GM10847 (cell line): Measurements from ENCODE around the gene KAT2B.

Source experiments
- POLR2A ChIP-seq: IDR thresholded peaks from 2 replicates; pipeline ENCODE4 v1.6.1; 2011; ENCODE audit not compliant: insufficient read length; ENCODE audit errors: extremely low read depth

Gene KAT2B

DNA sequence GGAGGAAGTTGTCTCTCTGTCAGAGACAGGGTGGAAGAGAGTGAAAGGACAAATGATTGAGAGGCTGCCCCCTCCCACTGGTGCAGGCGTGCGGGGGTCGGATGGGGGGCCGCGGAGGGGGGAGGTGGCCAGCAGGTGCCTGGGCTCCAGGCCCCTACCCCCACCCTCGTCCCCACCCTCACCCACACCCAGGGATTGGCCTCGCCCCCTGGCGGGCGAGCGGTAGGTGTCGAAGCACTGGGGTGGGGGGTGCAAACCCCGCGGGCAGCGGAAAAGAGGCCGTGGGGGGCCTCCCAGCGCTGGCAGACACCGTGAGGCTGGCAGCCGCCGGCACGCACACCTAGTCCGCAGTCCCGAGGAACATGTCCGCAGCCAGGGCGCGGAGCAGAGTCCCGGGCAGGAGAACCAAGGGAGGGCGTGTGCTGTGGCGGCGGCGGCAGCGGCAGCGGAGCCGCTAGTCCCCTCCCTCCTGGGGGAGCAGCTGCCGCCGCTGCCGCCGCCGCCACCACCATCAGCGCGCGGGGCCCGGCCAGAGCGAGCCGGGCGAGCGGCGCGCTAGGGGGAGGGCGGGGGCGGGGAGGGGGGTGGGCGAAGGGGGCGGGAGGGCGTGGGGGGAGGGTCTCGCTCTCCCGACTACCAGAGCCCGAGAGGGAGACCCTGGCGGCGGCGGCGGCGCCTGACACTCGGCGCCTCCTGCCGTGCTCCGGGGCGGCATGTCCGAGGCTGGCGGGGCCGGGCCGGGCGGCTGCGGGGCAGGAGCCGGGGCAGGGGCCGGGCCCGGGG, at the start of gene KAT2B:
Gene KAT2B (plus strand): TSS at position 682 of the 783 bp plus-strand sequence. CDS start 32 bp downstream, at position 714.
- no peak for TF ChIP-seq POLR2A

DNA sequence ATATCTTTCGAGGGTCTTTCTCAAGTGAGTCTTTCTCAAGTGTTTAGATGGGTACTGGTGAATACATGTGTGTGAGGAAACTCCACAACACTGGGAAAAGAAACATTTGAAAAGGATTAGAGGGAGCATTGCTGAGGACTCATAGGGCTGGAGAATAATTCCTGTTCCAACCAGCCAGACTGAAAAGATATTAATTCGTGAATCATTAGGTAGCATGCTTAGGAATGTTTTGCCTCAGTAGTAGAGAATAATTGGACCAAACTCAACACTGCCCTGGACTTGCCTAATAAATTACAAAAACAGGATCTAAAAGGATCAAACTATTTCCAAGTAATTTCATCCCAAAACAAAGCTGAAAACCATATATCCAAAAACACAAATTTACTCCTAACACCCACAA, 45.5 kb upstream of the KAT2B start:
- no peak for TF ChIP-seq POLR2A

DNA sequence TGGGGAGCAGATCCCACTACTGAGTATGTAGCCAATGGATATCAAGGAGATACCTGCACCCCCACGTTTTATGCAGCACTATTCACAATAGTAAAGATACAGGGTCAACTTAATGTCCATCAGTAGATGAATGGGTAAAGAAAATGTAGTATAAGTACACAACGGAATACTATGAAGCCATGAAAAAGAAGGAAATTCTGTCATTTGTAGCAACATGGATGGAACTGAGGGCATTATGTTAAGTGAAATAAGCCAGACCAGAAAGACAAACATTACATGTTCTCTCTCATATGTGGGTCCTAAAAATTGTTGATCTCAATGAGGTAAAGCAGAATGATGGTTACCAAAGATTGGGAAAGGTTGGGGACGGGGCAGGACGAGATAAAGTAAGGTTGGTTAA, 42.7 kb upstream of the KAT2B start:
- TF ChIP-seq POLR2A, result no peak

DNA sequence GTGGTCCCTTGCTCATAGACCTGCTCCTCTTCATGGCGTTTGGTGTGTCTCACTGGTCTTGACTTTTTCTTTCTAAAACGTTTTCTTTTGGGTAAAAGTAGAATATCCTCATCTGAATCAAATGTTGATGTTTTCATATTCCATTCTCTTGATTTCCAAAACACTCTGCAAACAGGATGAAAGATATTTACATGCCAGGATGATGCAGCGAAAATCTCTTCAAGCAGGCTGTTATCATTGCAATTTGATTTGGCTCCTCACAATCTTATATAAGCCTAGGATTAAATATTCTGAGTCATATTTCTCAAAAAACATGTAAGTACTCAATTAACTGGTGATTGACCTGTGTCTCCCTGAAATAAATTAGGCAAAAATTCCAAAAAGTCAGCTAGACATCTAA, 38.3 kb upstream of the KAT2B start:
- TF ChIP-seq POLR2A, result no peak

DNA sequence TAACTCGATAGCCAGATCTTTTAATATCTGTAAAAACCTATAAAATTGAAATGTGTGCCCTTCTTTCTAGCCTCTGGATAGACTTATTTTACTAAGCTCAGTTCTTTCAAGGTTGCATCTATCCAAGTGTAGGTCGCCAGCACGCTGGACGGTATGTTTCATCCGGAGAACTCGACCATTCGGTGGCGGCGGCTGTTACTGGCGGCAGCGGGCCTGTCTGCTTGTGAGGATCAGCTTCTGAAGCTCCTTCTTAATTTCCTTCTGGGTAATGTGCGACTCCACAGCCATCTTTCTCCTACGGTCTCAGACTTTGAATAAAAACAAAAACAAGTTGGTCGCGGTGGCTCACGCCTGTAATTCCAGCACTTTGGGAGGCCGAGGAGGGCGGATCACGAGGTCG, 32.3 kb upstream of the KAT2B start:
- TF ChIP-seq POLR2A, result no peak

DNA sequence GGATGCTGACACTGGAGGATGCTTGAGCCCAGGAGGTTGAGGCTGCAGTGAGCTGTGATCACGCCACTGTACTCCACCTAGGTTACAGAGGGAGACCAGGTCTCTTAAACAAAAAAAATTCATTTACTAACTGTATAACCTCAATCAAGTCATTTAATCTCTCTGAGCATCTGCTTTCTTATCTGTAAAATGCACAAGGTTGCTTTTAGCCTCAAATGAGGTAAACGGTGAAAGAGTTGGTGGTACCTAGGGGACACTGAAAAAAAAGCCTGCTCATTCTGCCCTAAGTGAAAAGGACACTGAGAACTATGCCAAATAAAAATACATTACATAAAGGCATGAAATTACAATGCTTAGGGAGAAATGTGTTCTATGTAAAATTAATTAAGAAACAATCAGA, 31.6 kb upstream of the KAT2B start:
- TF ChIP-seq POLR2A, result no peak

DNA sequence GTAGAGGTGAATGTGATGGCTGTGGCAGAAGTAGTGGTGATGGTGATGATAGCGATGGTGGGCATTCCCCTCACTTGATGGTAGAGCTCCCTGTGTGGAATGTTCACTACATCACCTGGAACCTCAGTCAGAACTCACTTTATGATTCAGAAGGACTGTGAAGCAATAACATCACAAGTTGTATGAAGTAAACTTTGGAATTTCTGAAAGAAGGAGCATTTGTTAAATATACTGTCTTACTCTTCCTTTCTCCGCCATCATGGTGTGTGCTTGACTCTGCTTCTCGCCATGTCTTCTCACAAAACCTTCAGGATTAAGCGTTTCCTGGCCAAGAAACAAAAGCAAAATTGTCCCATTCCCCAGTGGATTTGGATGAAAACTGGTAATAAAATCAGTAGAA, 28.1 kb upstream of the KAT2B start, which contains the start of gene PP2D1:
Gene PP2D1 (minus strand): TSS at position 101 of the 400 bp plus-strand sequence. CDS start 192 bp downstream, outside the sequence.
- TF ChIP-seq POLR2A, result no peak

DNA sequence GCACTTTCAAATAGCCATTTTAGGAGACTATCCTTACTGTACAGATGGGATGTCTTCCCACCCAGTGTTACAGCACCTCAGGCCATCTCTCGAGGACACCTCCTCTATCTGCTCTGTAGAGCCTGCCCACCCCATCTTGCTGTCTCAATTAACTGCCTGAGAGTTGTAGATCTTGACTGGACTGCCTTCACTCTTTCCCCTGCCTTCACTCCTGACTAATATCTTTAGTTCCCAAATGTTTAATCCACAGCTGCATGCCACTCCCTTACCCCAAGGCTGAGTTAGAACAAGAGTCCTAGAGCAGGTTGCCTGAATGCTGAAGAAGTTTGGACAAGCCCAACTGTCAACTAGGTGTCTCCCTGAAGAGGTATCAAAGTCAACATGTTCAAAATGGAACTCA, 26.9 kb upstream of the KAT2B start:
- no peak for TF ChIP-seq POLR2A

DNA sequence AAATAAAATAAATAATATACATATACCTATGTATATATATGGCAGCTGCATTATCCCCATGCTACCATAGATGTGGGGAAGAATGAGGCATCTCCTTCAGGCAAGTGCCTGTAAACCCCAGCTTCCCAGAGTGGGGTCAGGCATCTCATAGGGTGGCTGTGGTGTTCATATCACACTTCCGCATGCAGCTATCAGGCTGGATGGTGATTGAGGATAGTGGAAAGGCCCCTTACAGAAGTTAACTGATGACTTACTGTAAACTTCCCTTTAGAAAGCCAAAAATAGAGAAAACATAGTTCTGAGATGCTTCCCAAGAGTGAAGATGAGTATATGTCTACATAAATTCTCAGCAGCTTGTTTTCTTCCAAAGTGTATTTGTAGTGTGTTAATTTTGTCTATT, 24.7 kb upstream of the KAT2B start:
- TF ChIP-seq POLR2A, result no peak

DNA sequence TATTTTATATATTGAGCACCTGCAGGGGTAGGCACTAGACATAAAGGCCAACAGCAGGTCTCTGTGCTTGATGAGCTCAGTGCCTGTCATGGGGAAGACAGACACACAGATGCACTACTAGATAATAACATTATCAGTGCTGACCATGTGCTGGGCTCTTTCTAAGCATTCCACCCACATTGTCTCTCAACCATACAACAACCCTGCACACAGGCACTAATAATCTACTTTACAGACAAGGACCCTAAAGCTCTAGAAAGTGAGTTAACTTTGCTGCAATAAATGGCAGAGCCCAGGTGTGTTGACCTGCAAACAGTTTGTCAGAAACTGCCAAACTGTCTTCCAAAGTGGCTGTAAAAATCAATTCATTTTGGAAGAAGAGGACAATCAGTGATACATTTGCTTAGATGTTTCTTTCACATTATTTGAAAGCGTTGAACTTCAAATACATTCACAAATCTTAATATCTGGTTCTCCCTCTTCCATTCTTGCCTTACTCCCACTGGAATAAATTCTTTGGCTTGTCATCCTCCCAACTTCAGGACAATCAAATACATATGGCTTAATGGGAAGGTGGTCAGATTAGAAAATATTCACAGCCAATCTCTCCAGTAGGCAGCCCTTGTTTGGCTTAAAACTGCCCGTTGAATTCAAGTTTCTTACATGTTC, 17.2 kb upstream of the KAT2B start:
- TF ChIP-seq POLR2A, result no peak

DNA sequence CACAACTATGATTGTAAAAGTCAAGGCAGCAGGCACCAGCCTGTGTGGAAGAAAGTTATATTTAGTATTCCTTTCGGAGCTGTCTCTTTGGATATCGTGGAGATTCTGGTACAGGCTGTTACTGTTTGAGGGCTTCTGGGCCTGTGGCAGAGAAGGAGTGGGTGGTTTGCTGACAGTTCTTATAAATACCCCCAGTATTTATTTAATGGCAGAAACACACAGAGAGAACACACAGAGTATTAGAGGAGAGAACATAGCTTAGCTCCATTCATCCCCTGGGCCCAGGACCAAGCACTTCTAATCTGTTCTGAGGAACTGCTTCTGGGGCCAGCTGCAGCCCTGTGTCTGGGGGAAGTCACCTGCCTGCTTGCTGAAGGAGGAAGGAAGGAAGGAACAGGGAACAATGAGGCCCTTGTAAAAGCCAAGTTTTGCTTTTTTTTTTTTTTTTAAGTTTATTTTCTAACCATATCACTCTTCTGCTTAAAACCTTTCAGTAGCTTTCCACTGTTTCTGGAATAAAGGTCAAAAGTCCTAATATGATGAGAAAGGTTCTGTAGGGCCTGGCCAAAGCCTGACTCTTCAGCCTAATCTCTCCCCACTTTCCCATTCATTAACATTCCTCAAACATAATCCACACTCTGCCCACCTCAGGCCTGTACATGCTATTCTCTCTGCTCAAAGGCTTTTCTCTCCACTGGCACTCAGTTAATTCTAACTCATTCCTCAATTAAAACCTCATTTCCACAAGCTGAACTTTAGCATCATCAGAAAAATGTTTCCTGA, 16.4 kb upstream of the KAT2B start:
- TF ChIP-seq POLR2A, result no peak

DNA sequence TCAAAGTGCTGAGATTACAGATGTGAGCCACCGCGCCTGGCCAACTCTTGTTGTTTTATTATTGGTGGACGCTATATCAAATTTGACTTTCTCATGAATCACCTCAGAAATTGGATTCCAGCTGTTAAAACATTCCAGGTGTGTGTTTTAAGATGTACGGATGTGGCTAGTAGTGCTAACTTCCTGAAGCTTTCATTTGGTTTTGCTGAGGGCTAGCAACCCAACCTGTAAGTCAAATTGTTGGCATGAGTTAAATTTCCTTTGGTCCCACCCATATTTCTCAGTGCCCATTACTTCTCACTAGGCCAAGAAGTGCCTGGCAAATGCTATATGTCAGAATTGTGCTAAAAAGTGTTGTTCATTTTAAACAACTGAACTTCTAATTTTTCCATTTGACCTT, 13.1 kb upstream of the KAT2B start:
- TF ChIP-seq POLR2A, result no peak

DNA sequence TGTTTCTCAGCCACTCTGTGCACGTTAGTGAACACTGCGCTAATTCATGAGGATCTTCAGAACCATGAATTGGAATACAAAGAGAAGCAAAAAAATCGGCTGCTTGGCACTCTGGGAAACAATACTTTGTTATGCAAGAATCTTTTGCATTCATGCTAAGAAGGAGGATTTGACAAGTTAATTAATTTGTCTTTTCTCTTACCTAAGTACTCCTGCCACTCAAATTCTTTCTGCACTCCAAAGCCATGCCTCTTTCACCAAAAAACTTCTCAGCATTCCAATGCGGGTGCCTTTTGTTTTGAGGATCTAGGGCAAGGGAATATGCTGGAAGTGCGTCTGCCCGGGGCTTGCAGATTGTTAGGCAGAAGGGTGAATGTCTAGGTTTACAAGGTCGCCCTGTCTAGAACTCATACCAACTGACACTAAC, 11.3 kb upstream of the KAT2B start:
- no peak for TF ChIP-seq POLR2A

DNA sequence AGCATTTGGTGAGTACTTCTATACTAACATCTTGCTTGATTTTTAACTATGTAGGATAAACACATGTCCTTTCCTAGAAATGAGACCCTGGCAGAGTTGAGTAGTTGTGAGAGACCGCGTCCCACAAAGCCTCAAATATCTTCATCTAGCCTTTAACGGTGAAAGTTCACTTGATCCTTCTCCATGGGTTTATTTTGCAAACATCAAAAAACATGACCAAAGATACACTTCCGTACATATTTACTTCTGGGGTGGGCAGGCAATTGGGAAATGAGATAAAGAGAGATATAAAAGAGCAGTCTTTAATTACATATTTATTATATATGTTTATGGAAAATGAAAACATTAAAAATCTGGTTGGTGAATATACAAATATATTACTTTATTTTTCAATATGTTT, 5.2 kb upstream of the KAT2B start:
- no peak for TF ChIP-seq POLR2A

DNA sequence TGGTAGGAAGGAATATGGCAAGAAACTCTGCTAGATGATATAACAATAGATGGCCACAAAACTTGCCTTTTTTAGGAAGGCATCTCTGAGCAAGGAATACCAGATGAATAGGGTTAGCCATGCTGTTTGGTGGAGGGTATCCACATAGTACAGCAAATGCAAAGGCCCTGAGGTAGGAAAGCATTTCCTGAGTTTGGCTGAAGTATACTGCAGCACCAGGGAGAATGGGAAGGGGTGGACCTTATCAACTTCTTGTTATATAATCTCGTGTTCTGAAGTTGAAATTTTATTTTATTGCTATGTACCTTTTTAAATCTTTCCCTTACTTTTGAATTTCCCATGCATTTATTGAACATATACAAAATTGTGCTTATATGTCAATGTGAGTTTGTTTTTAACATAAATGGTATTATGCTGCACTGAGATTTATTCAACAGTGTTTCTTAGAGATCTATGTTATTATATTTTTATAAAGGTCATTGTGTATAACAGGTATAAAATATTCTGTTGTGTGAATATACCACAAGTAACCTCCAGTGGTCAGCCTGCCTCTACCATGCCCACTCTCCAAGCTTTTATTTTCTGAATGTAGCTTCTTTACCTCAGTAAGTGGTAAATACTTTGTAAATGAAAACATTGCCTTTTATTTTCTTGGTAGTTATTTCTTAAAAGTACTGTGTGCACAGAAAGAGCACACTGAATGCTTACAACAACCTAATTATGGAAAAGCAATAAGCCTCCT, 2.8 kb upstream of the KAT2B start:
- TF ChIP-seq POLR2A, result no peak

DNA sequence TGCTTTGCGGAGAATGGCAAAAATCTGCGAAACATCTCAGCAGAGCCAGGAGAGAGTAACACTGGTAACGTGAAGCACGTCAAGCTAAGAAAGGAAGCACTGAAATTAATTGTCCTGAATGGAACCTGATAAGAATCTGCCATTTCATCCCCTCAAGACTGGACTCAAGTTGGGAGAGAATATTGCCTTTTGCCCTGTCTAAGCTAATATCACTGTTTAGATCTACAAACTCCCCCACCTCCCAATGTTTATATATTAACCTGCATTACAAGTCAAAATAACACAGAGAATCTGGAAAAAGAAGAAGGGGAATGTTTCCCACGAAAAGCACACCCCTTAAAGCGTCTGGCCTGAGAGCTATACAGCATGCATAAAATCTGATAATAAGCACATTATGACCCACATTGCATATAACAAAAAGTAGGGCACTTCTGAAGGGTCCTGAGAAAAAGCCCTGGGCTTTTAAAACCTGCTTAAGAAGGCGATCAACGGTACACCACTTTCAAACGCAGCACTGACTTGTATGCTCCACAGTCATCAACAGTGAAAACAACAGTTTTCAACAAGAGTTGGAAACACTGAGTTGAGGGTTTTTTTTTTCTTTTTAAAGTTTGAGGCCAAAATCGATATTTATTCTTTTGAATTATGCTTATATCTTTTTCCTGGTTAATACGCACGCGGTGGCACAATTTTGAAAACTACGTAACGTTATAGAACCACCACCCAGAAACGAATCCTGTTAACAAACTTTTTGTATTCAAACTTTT, 1.4 kb upstream of the KAT2B start:
- TF ChIP-seq POLR2A, result no peak
